ENCODE data around the gene RBM45. TPM values are rescaled to one million over a fixed set of nuclear protein-coding genes. Genes with fewer than 3 reads are reported as not detected.
A peak's percentile ranks its signal among the peaks of the same experiment; 100 is the strongest.

RBM45 gene
- total RNA-seq, 1 donor from 2014 or later, result 12.0 TPM

DNA sequence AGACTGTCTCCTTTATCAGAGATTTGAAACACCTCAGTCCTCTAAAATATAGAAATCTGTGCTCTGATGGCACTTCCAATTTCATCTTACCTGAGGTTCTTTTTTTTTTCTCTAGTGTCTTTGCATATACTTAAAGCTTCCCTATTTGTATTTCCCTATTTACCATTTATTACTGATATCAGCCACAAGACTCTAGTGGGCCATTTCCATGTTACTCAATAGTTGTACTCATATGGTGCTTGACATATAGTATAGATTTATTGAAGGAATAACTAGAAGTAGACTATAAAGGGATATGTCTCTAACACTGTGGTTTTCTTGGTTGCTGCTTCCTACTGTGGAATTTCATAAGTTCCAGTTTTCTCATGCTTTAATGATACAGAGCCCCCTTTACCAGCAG is 3.0 kb downstream of the RBM45 start:
- no peak for DNase-seq (ENCODE audit: low read depth)
- FAIRE-seq, result no peak
- TF ChIP-seq EZH2 (IDR thresholded peaks at IDR 0.05; ENCODE audit: insufficient read depth, low read length), result no peak
- no peak for TF ChIP-seq CTCF (IDR thresholded peaks at IDR 0.05; ENCODE audit: insufficient read depth, low read depth, low read length)

DNA sequence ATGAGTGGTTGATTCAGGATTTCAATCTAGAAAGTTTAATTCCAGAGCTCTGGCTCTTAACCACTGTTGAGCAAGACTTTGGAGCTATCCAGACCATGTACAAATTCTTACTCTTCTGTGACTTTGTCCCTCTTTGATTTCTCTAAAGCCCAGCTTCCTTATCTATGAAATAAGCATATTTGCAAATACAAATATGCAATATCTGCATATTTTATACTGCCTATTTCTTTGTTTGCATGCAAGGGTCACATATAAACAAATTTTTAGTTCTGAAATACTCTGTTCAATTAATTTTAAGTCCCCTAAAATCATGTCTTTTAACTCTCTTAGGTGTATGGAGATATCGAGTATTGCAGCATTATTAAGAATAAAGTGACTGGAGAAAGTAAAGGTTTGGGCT is 5.5 kb downstream of the RBM45 start:
- no peak overlapping the region for H3K27ac Mint-ChIP-seq (ENCODE audit: unreplicated experiment)
- no peaks in the 10 kb centered on the region for H3K36me3 Mint-ChIP-seq (ENCODE audit: low read depth, unreplicated experiment)
- no peaks in the 10 kb centered on the region for H3K27me3 Mint-ChIP-seq (ENCODE audit: low read depth, unreplicated experiment)
- H3K27me3 ChIP-seq (ENCODE audit: insufficient read depth, low read length), result no peaks in the 10 kb centered on the region
- TF ChIP-seq EZH2 (IDR thresholded peaks at IDR 0.05; ENCODE audit: insufficient read depth, low read length) (no peak), CTCF (IDR thresholded peaks at IDR 0.05; ENCODE audit: insufficient read depth, low read depth, low read length) (no peak)
- peaks cover 6% of the 10 kb centered on the region for H3K4me1 Mint-ChIP-seq (ENCODE audit: low read depth, unreplicated experiment)
- no peak overlapping the region for H3K4me2 ChIP-seq (ENCODE audit: low read length)
- FAIRE-seq, result no peak
- H3K9me3 ChIP-seq (ENCODE audit: insufficient read depth, low read depth, low read length), result no peaks in the 10 kb centered on the region
- DNase-seq (ENCODE audit: low read depth), result no peak
- H3K4me3 ChIP-seq (ENCODE audit: insufficient read depth, low read depth, low read length), result no peak overlapping the region
- peaks cover 4% of the 10 kb centered on the region for H4K20me1 ChIP-seq (ENCODE audit: insufficient read depth, low read length)
- no peak overlapping the region for H3K9ac ChIP-seq (ENCODE audit: low read length)
- peaks cover 15% of the 10 kb centered on the region for H3K36me3 ChIP-seq (ENCODE audit: insufficient read depth, low read length)
- H3K27ac ChIP-seq (ENCODE audit: low read depth, low read length), result no peak overlapping the region
- H3K4me3 Mint-ChIP-seq (ENCODE audit: unreplicated experiment), result no peak overlapping the region
- H3K4me1 ChIP-seq (ENCODE audit: insufficient read depth, low read length), result no peaks in the 10 kb centered on the region
- H3K9me3 Mint-ChIP-seq (ENCODE audit: unreplicated experiment), result no peaks in the 10 kb centered on the region
- H3K79me2 ChIP-seq (ENCODE audit: insufficient read depth, low read length), result peaks cover 12% of the 10 kb centered on the region
- H2AFZ ChIP-seq (ENCODE audit: low read depth, low read length), result no peak overlapping the region

More for the DNA sequence above, 3.0 kb downstream of the RBM45 start:
- H3K27me3 ChIP-seq (ENCODE audit: insufficient read depth, low read length), result no peaks in the 10 kb centered on the region
- peaks cover 6% of the 10 kb centered on the region for H3K4me1 Mint-ChIP-seq (ENCODE audit: low read depth, unreplicated experiment)
- H3K4me2 ChIP-seq (ENCODE audit: low read length), result no peak overlapping the region
- H3K4me1 ChIP-seq (ENCODE audit: insufficient read depth, low read length), result no peaks in the 10 kb centered on the region
- H3K27me3 Mint-ChIP-seq (ENCODE audit: low read depth, unreplicated experiment), result no peaks in the 10 kb centered on the region
- no peak overlapping the region for H3K9ac ChIP-seq (ENCODE audit: low read length)
- no peak overlapping the region for H3K27ac ChIP-seq (ENCODE audit: low read depth, low read length)
- no peak overlapping the region for H2AFZ ChIP-seq (ENCODE audit: low read depth, low read length)
- no peaks in the 10 kb centered on the region for H3K9me3 Mint-ChIP-seq (ENCODE audit: unreplicated experiment)
- H3K4me3 ChIP-seq (ENCODE audit: insufficient read depth, low read depth, low read length), result no peak overlapping the region
- H3K4me3 Mint-ChIP-seq (ENCODE audit: unreplicated experiment), result no peak overlapping the region
- no peak overlapping the region for H3K27ac Mint-ChIP-seq (ENCODE audit: unreplicated experiment)
- no peaks in the 10 kb centered on the region for H3K36me3 Mint-ChIP-seq (ENCODE audit: low read depth, unreplicated experiment)
- H4K20me1 ChIP-seq (ENCODE audit: insufficient read depth, low read length), result peaks cover 4% of the 10 kb centered on the region
- H3K36me3 ChIP-seq (ENCODE audit: insufficient read depth, low read length), result peaks cover 4% of the 10 kb centered on the region
- H3K9me3 ChIP-seq (ENCODE audit: insufficient read depth, low read depth, low read length), result no peaks in the 10 kb centered on the region
- peaks cover 15% of the 10 kb centered on the region for H3K79me2 ChIP-seq (ENCODE audit: insufficient read depth, low read length)

DNA sequence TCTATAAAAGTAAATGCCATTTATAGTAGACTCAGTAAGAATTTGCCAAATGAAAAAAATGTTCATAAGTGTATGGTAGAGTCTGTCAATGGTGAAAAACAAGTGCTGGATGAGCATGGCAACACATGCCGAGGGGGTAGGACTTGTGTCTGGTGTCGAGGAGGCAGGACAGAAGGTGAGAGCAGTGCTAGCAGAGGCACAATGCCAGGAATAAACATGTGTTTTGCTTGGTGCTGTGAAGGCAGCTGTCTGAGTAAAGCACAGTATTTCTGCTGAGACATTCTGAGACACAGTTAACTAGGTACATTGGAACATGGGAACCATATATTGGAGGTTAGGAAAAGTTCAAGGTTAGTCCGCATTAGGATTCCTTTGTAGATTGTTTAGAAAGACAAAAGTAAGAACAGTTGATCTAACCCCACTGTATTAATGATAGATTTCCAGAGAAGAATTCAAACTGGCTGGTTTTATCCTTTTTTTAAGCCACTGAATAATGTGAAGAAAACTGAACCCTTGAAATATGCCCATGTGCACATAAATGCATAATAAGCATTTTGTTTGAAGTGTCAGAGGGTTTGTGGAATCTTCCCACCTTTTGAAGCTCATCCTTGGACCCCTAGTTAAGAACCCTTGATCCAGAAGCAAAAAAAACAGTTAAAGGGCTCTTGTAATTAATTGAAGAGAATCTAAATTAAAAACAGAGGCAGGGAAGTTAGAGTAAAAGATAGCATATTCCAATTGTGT is 7.1 kb downstream of the RBM45 start:
- Histone ChIP-seq H3K9me3 (ENCODE audit: insufficient read depth, low read depth, low read length) (no peaks in the 10 kb centered on the region), H3K4me3 (ENCODE audit: insufficient read depth, low read depth, low read length) (no peak overlapping the region), H3K79me2 (ENCODE audit: insufficient read depth, low read length) (no peaks in the 10 kb centered on the region), H3K36me3 (ENCODE audit: insufficient read depth, low read length) (peaks cover 15% of the 10 kb centered on the region), H3K4me2 (ENCODE audit: low read length) (no peak overlapping the region), H3K4me1 (ENCODE audit: insufficient read depth, low read length) (no peaks in the 10 kb centered on the region), H3K27me3 (ENCODE audit: insufficient read depth, low read length) (no peaks in the 10 kb centered on the region), H3K9ac (ENCODE audit: low read length) (no peak overlapping the region), H4K20me1 (ENCODE audit: insufficient read depth, low read length) (no peaks in the 10 kb centered on the region), H3K27ac (ENCODE audit: low read depth, low read length) (no peak overlapping the region), H2AFZ (ENCODE audit: low read depth, low read length) (no peak overlapping the region)
- no peaks in the 10 kb centered on the region for H3K4me1 Mint-ChIP-seq (ENCODE audit: low read depth, unreplicated experiment)
- no peak for DNase-seq (ENCODE audit: low read depth)
- H3K27ac Mint-ChIP-seq (ENCODE audit: unreplicated experiment), result no peak overlapping the region
- no peaks in the 10 kb centered on the region for H3K36me3 Mint-ChIP-seq (ENCODE audit: low read depth, unreplicated experiment)
- H3K27me3 Mint-ChIP-seq (ENCODE audit: low read depth, unreplicated experiment), result no peaks in the 10 kb centered on the region
- no peak for TF ChIP-seq EZH2 (IDR thresholded peaks at IDR 0.05; ENCODE audit: insufficient read depth, low read length)
- no peak for TF ChIP-seq CTCF (IDR thresholded peaks at IDR 0.05; ENCODE audit: insufficient read depth, low read depth, low read length)
- no peaks in the 10 kb centered on the region for H3K9me3 Mint-ChIP-seq (ENCODE audit: unreplicated experiment)
- peak; percentile 71 for FAIRE-seq
- H3K4me3 Mint-ChIP-seq (ENCODE audit: unreplicated experiment), result no peak overlapping the region
